AG09319 (cell line): Measurements from ENCODE around the gene MYBL2.

Source experiments
- DNase-seq: peaks from one replicate; pipeline ENCODE4 v3.0.0-alpha.2; 2010; ENCODE audit warnings: low read depth; ENCODE audit errors: extremely low read depth
- CTCF ChIP-seq: IDR thresholded peaks from 2 replicates; pipeline ENCODE4 v1.5.1; 2011; ENCODE audit warnings: low read depth, mild to moderate bottlenecking, inconsistent platforms, low read length, moderate library complexity

The MYBL2 gene

GRCh38 chr20:43669332-43669731 lies 2.4 kb downstream of the MYBL2 start:
- no peak for DNase-seq

GRCh38 chr20:43670423-43670822 lies 3.5 kb downstream of the MYBL2 start:
- TF ChIP-seq CTCF = no peak
- DNase-seq = no peak

More at GRCh38 chr20:43669332-43669731, 2.4 kb downstream of the MYBL2 start:
- no peak for TF ChIP-seq CTCF

GRCh38 chr20:43676368-43676767 lies 9.5 kb downstream of the MYBL2 start:
- TF ChIP-seq CTCF = no peak
- no peak for DNase-seq

GRCh38 chr20:43680981-43681380 lies 14.1 kb downstream of the MYBL2 start:
- no peak for TF ChIP-seq CTCF
- no peak for DNase-seq

GRCh38 chr20:43681468-43681942 lies 14.6 kb downstream of the MYBL2 start:
- no peak for DNase-seq

GRCh38 chr20:43681991-43682410 lies 15.1 kb downstream of the MYBL2 start:
- DNase-seq = no peak

More at GRCh38 chr20:43681468-43681942, 14.6 kb downstream of the MYBL2 start:
- TF ChIP-seq CTCF = no peak

GRCh38 chr20:43682446-43682845 lies 15.5 kb downstream of the MYBL2 start:
- TF ChIP-seq CTCF = no peak
- no peak for DNase-seq

More at GRCh38 chr20:43681991-43682410, 15.1 kb downstream of the MYBL2 start:
- TF ChIP-seq CTCF = no peak
